Measurements from ENCODE around the gene UQCRFS1.

UQCRFS1 gene

DNA sequence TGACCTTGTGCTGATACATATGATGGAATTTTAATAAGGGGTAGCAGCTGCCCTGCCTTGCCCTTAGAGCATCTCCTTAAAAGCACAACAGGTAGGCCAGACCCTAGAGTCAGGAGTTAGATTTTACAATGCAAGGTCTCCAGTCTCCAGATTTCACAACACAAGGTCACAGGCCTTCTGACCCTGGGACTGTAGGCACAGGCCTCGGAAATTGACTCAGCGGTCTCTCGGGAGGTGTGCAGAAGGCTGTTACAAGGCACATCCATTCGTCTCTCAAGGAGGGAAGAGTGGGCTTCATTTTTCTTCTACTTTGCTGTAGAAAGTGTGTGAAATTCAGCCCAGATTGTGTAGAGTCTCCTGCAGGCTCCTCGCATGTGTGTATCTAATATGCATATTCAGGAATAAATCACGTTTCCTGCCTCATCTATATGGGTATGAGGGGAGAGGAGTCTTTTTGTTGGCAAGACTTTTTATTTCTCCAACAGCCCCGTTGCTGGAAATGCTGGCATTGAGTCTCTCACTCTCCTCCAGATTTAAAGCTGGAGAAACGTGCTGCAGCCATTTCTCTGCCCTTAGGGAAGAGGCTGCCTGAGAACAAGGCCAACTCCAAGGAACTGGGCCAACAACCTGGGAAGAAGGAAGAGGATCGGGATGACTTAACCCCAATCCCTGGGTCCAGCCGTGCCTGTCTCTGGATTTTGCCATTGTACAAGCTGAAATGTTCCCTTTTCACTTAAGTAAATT lies 24.5 kb downstream of the UQCRFS1 start:
- Histone ChIP-seq H3K4me1 (ENCODE audit: insufficient read depth, low read length) (no peaks in the 10 kb centered on the region), H3K27ac (ENCODE audit: low read length) (no peak overlapping the region), H3K9ac (ENCODE audit: low read depth, low read length) (no peak overlapping the region), H3K27me3 (ENCODE audit: insufficient read depth, low read length) (no peaks in the 10 kb centered on the region), H3K4me3 (ENCODE audit: low read length) (no peak overlapping the region), H3K9me3 (ENCODE audit: insufficient read depth, low read depth, low read length) (no peaks in the 10 kb centered on the region), H3K36me3 (ENCODE audit: insufficient read depth, low read depth, low read length) (no peaks in the 10 kb centered on the region)

DNA sequence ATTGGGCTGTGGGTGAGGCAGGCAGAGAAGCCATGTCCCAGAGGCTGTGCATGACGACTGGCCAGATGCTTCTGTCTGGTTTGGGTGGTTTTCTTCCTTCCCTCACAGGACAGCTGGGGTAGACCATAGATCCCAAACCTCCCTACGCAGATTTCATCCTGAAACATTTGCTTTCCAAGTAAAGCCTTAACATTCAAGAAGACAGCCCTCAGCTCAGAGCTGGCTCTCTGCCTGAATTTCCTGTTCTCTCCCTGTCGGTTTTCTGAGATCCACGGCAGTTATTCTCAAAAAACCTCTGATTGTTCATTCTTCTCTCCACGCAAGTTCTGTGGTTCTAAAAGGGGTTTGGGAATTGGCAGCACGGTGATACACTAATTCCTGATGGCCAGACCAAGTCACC lies 25.3 kb downstream of the UQCRFS1 start:
- H3K4me1 ChIP-seq (ENCODE audit: insufficient read depth, low read length): no peaks in the 10 kb centered on the region
- H3K9ac ChIP-seq (ENCODE audit: low read depth, low read length): no peak overlapping the region
- no peaks in the 10 kb centered on the region for H3K36me3 ChIP-seq (ENCODE audit: insufficient read depth, low read depth, low read length)
- no peaks in the 10 kb centered on the region for H3K9me3 ChIP-seq (ENCODE audit: insufficient read depth, low read depth, low read length)
- H3K27ac ChIP-seq (ENCODE audit: low read length): no peak overlapping the region
- no peaks in the 10 kb centered on the region for H3K27me3 ChIP-seq (ENCODE audit: insufficient read depth, low read length)
- H3K4me3 ChIP-seq (ENCODE audit: low read length): no peak overlapping the region

DNA sequence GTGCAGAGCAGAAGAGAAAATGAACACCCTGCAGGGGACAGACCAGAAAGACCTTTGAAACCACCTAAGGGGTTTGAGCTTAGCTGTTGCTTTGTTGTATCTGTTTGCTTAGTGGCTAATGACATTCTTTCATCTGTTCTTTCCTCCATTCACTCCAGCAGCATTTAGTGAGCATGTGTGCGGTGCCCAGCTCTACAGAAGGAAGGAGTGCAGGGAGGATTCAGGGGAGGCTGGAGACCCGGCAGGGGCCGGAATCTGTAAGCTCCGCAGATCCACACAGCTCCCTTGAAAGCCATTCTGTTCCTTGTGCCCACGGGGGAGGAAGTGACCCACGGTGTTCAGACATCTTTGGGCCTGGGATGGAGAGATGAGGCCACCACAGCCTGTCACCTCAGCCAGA lies 27.5 kb downstream of the UQCRFS1 start:
- Histone ChIP-seq H3K36me3 (ENCODE audit: insufficient read depth, low read depth, low read length) (no peaks in the 10 kb centered on the region), H3K9ac (ENCODE audit: low read depth, low read length) (no peak overlapping the region), H3K27ac (ENCODE audit: low read length) (no peak overlapping the region), H3K4me1 (ENCODE audit: insufficient read depth, low read length) (no peaks in the 10 kb centered on the region), H3K27me3 (ENCODE audit: insufficient read depth, low read length) (no peaks in the 10 kb centered on the region), H3K9me3 (ENCODE audit: insufficient read depth, low read depth, low read length) (no peaks in the 10 kb centered on the region), H3K4me3 (ENCODE audit: low read length) (no peak overlapping the region)

DNA sequence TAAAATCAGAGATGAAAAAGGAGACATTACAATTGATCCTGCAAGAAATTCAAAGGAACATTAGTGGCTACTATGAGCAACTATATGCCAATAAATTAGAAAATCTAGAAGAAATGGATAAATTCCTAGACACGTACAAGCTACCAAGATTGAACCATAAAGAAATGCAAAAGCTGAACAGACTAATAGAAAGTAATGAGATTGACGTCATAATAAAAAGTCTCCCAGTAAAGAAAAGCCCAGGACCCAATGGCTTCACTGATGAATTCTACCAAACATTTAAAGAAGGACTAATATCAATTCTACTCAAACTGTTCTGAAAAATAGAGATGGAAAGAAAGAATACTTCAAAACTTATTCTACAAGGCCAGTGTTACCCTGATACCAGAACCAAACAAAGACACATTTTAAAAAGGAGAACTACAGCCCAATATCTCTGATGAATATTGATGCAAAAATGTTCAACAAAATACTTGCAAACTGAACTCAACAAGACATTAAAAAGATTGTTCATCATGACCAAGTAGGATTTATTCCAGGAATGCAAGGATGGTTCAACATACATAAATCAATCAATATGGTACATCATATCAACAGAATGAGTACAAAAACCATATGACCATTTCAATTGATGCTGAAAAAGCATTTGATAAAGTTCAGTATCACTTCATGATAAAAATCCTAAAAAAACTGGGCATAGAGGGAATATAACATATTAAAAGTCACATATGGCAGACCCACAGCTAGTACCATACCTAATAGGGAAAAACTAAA lies 35.8 kb downstream of the UQCRFS1 start:
- no peak overlapping the region for H3K9ac ChIP-seq (ENCODE audit: low read depth, low read length)
- H3K27ac ChIP-seq (ENCODE audit: low read length): no peak overlapping the region
- no peaks in the 10 kb centered on the region for H3K4me1 ChIP-seq (ENCODE audit: insufficient read depth, low read length)
- no peaks in the 10 kb centered on the region for H3K27me3 ChIP-seq (ENCODE audit: insufficient read depth, low read length)
- no peak overlapping the region for H3K4me3 ChIP-seq (ENCODE audit: low read length)
- H3K9me3 ChIP-seq (ENCODE audit: insufficient read depth, low read depth, low read length): peaks cover 16% of the 10 kb centered on the region
- H3K36me3 ChIP-seq (ENCODE audit: insufficient read depth, low read depth, low read length): no peaks in the 10 kb centered on the region

DNA sequence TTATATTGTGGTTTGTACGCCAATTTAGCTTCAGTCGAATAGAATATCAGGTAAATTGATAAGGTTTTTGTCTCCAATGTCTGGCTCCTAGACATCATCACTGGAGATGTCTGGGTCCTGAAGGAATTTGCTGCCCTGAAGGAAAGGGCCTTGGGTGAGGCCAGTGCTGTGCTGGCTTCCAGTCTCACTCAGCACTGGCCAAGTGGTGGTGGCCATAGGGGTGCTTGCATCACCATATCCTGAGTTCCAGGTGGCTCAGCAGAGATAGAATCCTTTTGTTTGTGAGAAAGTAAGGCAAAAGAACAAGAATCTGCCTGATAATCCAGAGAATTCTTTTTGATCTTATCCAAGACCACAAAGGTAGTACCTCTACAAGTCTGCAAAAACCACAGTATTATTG lies 39.1 kb downstream of the UQCRFS1 start:
- no peaks in the 10 kb centered on the region for H3K27me3 ChIP-seq (ENCODE audit: insufficient read depth, low read length)
- H3K4me3 ChIP-seq (ENCODE audit: low read length): no peak overlapping the region
- no peaks in the 10 kb centered on the region for H3K36me3 ChIP-seq (ENCODE audit: insufficient read depth, low read depth, low read length)
- H3K9me3 ChIP-seq (ENCODE audit: insufficient read depth, low read depth, low read length): peaks cover 16% of the 10 kb centered on the region
- no peak overlapping the region for H3K27ac ChIP-seq (ENCODE audit: low read length)
- no peaks in the 10 kb centered on the region for H3K4me1 ChIP-seq (ENCODE audit: insufficient read depth, low read length)
- no peak overlapping the region for H3K9ac ChIP-seq (ENCODE audit: low read depth, low read length)

DNA sequence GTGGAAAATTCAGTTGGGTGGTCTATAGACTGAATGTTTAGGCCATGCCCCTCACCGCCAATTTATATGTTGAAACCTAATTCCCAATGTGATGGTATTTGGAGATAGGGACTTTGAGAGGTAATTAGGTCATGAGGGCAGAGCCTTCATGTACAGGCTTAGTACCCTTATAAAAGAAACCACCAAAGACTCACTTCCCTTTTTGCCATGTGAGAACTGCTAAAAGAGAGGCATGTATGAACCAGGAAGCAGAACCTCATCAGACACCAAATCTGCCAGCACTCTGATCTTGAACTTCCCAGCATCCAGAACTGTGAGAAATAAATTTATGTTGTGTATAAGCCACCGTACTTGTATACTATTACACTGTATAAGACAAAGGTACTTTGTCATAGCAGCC lies 40.6 kb downstream of the UQCRFS1 start:
- Histone ChIP-seq H3K9ac (ENCODE audit: low read depth, low read length) (no peak overlapping the region), H3K4me3 (ENCODE audit: low read length) (no peak overlapping the region), H3K27ac (ENCODE audit: low read length) (no peak overlapping the region), H3K4me1 (ENCODE audit: insufficient read depth, low read length) (no peaks in the 10 kb centered on the region), H3K9me3 (ENCODE audit: insufficient read depth, low read depth, low read length) (peaks cover 5% of the 10 kb centered on the region), H3K36me3 (ENCODE audit: insufficient read depth, low read depth, low read length) (no peaks in the 10 kb centered on the region), H3K27me3 (ENCODE audit: insufficient read depth, low read length) (no peaks in the 10 kb centered on the region)

DNA sequence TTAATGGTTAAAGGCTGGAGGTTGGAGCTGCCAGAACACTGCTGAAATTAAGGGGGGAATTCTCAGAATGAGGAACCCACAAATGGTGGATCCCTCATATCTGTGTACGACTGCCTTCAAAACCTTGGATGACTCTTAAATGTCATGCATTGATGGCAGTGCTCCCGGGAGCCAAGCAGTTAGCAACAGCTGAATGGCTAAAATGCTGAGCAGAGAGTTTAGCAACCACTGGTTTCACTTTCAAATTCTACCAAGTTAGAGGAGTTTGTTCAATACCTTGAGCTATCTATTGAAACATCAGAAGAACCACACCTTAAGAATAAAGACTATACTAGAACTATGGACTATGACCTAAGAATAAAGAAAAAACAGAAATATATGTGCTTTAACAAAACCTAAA lies 41.4 kb downstream of the UQCRFS1 start:
- Histone ChIP-seq H3K27me3 (ENCODE audit: insufficient read depth, low read length) (no peaks in the 10 kb centered on the region), H3K9ac (ENCODE audit: low read depth, low read length) (no peak overlapping the region), H3K9me3 (ENCODE audit: insufficient read depth, low read depth, low read length) (peaks cover 3% of the 10 kb centered on the region; the same call in 1 of the 2 replicates), H3K4me3 (ENCODE audit: low read length) (no peak overlapping the region), H3K4me1 (ENCODE audit: insufficient read depth, low read length) (no peaks in the 10 kb centered on the region), H3K36me3 (ENCODE audit: insufficient read depth, low read depth, low read length) (no peaks in the 10 kb centered on the region), H3K27ac (ENCODE audit: low read length) (no peak overlapping the region)

DNA sequence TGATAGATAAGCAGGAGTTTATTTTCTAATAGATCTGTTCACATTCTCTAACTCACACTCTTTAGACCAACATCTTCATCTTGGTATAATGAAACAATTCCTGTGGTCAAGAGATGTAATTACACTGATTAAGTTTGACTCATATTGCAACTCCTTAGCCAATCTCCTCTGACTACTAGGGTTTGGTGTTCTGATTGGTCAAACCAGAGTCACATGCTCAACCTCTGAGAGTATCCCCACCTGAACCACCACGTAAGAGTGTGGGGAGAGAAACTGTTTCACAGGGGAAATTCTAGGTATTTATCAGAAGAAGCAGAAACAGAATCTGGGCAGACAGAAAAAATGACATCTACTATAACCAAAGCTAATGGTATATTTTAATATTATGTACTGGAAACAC lies 42.4 kb downstream of the UQCRFS1 start:
- Histone ChIP-seq H3K4me3 (ENCODE audit: low read length) (no peak overlapping the region), H3K27ac (ENCODE audit: low read length) (no peak overlapping the region), H3K9me3 (ENCODE audit: insufficient read depth, low read depth, low read length) (peaks cover 3% of the 10 kb centered on the region; the same call in 1 of the 2 replicates), H3K27me3 (ENCODE audit: insufficient read depth, low read length) (no peaks in the 10 kb centered on the region), H3K9ac (ENCODE audit: low read depth, low read length) (no peak overlapping the region), H3K4me1 (ENCODE audit: insufficient read depth, low read length) (no peaks in the 10 kb centered on the region), H3K36me3 (ENCODE audit: insufficient read depth, low read depth, low read length) (no peaks in the 10 kb centered on the region)

DNA sequence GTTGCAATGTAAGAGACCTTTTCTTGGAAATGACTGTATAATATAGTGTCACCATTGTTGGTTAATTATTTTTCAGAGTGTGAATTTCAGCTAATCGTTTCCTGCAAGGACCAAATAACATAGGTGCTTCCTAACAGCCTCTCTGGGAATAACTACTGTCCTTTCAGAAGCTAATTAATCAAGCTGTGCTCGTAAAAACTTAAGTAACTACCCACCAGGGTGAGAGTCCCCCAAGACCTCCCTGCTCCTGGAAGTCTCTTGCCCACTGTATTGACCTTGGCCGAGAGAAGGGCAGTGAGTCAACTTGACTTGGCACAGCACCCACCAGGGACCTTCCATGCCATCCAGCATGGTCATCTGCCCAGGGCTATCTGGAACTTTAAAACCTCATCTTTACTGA lies 50.3 kb downstream of the UQCRFS1 start:
- H3K4me1 ChIP-seq (ENCODE audit: insufficient read depth, low read length): peaks cover 10% of the 10 kb centered on the region; the same call in 1 of the 2 replicates
- H3K9me3 ChIP-seq (ENCODE audit: insufficient read depth, low read depth, low read length): no peaks in the 10 kb centered on the region
- no peak overlapping the region for H3K4me3 ChIP-seq (ENCODE audit: low read length)
- no peaks in the 10 kb centered on the region for H3K36me3 ChIP-seq (ENCODE audit: insufficient read depth, low read depth, low read length)
- H3K27me3 ChIP-seq (ENCODE audit: insufficient read depth, low read length): peaks cover 15% of the 10 kb centered on the region; the same call in 1 of the 2 replicates
- no peak overlapping the region for H3K27ac ChIP-seq (ENCODE audit: low read length)
- no peak overlapping the region for H3K9ac ChIP-seq (ENCODE audit: low read depth, low read length)

DNA sequence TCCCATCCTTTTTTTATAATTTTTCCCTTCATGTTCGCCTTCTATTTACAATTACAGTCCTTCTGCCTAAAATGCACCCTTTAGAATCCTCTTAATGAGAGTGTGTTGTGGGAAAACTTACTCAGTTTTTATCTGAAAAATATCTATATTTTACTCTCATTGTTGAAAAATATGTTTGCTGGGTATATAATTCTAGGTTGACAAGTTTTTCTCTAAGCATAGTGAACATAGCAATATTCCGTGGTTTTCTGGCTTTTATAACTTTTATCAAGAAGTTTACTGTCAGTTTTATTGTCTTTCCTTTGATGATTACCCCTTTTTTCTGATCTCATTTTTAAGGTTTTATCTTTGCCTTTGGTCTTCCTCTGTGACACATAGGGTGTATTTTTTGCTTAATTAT lies 57.3 kb downstream of the UQCRFS1 start:
- no peak overlapping the region for H3K27ac ChIP-seq (ENCODE audit: low read length)
- H3K27me3 ChIP-seq (ENCODE audit: insufficient read depth, low read length): no peaks in the 10 kb centered on the region; the same call in 1 of the 2 replicates
- H3K4me3 ChIP-seq (ENCODE audit: low read length): no peak overlapping the region
- no peaks in the 10 kb centered on the region; the same call in 1 of the 2 replicates for H3K9me3 ChIP-seq (ENCODE audit: insufficient read depth, low read depth, low read length)
- no peaks in the 10 kb centered on the region for H3K4me1 ChIP-seq (ENCODE audit: insufficient read depth, low read length)
- H3K36me3 ChIP-seq (ENCODE audit: insufficient read depth, low read depth, low read length): no peaks in the 10 kb centered on the region
- no peak overlapping the region for H3K9ac ChIP-seq (ENCODE audit: low read depth, low read length)
